Keratinocyte (primary cell): ENCODE results near the gene SMU1. TPM values are rescaled to one million over a fixed set of nuclear protein-coding genes. Genes with fewer than 3 reads are reported as not detected.

Source experiments
- DNase-seq: peaks from one replicate; pipeline ENCODE4 v3.0.0-alpha.2; 2011; ENCODE audit warnings: low read depth, missing footprints, low spot score
- FAIRE-seq: peaks from 2 replicates; lab custom pipeline; 2011; peaks lifted over from hg19 to GRCh38; lab: Jason Lieb, UNC
- H2AFZ ChIP-seq: 2 replicates; pipeline ENCODE4 v1.6.0; 2012; ENCODE audit warnings: low read length, control low read depth, inconsistent platforms; ENCODE audit not compliant: control insufficient read depth
- H3K27ac ChIP-seq: 2 replicates; pipeline ENCODE4 v1.5.1; 2011; ENCODE audit warnings: low read length; ENCODE audit not compliant: control insufficient read depth, insufficient read depth
- H3K27me3 ChIP-seq: 3 replicates; pipeline ENCODE4 v1.6.0; 2011; ENCODE audit warnings: low read length; ENCODE audit not compliant: control insufficient read depth, insufficient read depth; ENCODE audit errors: extremely low read depth
- H3K36me3 ChIP-seq, 2 experiments: 2 replicates in 1 of 2; 3 replicates in 1 of 2; pipeline ENCODE4 v1.5.1; 2011; ENCODE audit warnings: low read length in 2 of 2, mild to moderate bottlenecking in 1 of 2; ENCODE audit not compliant: control insufficient read depth in 2 of 2, insufficient read depth in 2 of 2; ENCODE audit errors: extremely low read depth in 1 of 2
- H3K4me1 ChIP-seq: 3 replicates; pipeline ENCODE4 v1.5.1; 2011; ENCODE audit warnings: low read length; ENCODE audit not compliant: control insufficient read depth, insufficient read depth; ENCODE audit errors: extremely low read depth
- H3K4me2 ChIP-seq: 3 replicates; pipeline ENCODE4 v1.6.0; 2011; ENCODE audit warnings: low read depth, low read length; ENCODE audit not compliant: control insufficient read depth, insufficient read depth; ENCODE audit errors: extremely low read depth
- H3K4me3 ChIP-seq, 3 experiments: fragments of 200-600 bp in 1 of 3; sonication (generic) in 1 of 3; 2 replicates in 2 of 3; 3 replicates in 1 of 3; pipeline ENCODE4 v1.5.1; 2011 to 2016; ENCODE audit warnings: low read length in 3 of 3, mild to moderate bottlenecking in 3 of 3, control low read depth in 2 of 3, inconsistent platforms in 1 of 3, low read depth in 1 of 3, mixed read lengths in 1 of 3, mixed run types in 1 of 3, moderate library complexity in 1 of 3; ENCODE audit not compliant: control insufficient read depth in 2 of 3, insufficient read depth in 2 of 3; ENCODE audit errors: extremely low read depth in 1 of 3
- H3K79me2 ChIP-seq: 2 replicates; pipeline ENCODE4 v1.6.0; 2012; ENCODE audit warnings: low read length; ENCODE audit not compliant: control insufficient read depth, insufficient read depth
- H3K9ac ChIP-seq: 3 replicates; pipeline ENCODE4 v1.6.0; 2011; ENCODE audit warnings: low read length; ENCODE audit not compliant: control insufficient read depth, insufficient read depth; ENCODE audit errors: extremely low read depth
- H3K9me1 ChIP-seq: 3 replicates; pipeline ENCODE4 v1.6.0; 2011; ENCODE audit warnings: low read length; ENCODE audit not compliant: control insufficient read depth, insufficient read depth; ENCODE audit errors: extremely low read depth
- H3K9me3 ChIP-seq: 2 replicates; pipeline ENCODE4 v1.5.1; 2012; ENCODE audit warnings: low read depth, low read length; ENCODE audit not compliant: control insufficient read depth
- H4K20me1 ChIP-seq: 3 replicates; pipeline ENCODE4 v1.6.0; 2011; ENCODE audit warnings: low read length; ENCODE audit not compliant: control insufficient read depth, insufficient read depth; ENCODE audit errors: extremely low read depth
- CTCF ChIP-seq, 3 experiments: IDR thresholded peaks in 1 of 3; conservative IDR thresholded peaks in 1 of 3; optimal IDR thresholded peaks in 1 of 3; 2 replicates in 2 of 3; 3 replicates in 1 of 3; pipeline versions ENCODE3 to v1.5.1; 2011; ENCODE audit warnings: low read length in 3 of 3, mild to moderate bottlenecking in 3 of 3, moderate library complexity in 2 of 3, control low read depth in 1 of 3, inconsistent platforms in 1 of 3; ENCODE audit not compliant: insufficient read depth in 2 of 3; ENCODE audit errors: extremely low read depth in 1 of 3
- EZH2 ChIP-seq: IDR thresholded peaks from one replicate; pipeline ENCODE4 v1.6.1; 2012; ENCODE audit warnings: inconsistent platforms, mild to moderate bottlenecking, low read length, moderate library complexity
- dilution Hi-C: fragments of 300-500 bp; cut with MboI; formaldehyde crosslinking; loops from one replicate; pipeline ENCODE4 v1.7.0; 2020; ENCODE audit warnings: low sequenced_read_pairs; ENCODE audit not compliant: extremely low pct_ligation_motif_present
- polyA plus RNA-seq, 5 experiments: library from polyadenylated mRNA; depleted of rRNA in 3 of 5; stranded (reverse) in 3 of 5; stranded (forward) in 1 of 5; unstranded in 1 of 5; fragments of >200 nt; gene quantifications; 1 replicate in 1 of 5; 2 replicates in 3 of 5; 3 replicates in 1 of 5; pipeline versions ENCODE4 v1.2.1 to v1.2.3, GENCODE V29; 2011 to 2012; ENCODE audit warnings: missing spikeins in 2 of 5, low read depth in 1 of 5, low replicate concordance in 1 of 5

The SMU1 gene
- polyA plus RNA-seq, 1 donor (not counting 4 experiments of a cell fraction or from before 2014, with no cell fraction given) = 20.3 TPM

- Histone ChIP-seq H3K27ac (no peak overlapping the region), H3K9ac (no peak overlapping the region), H3K9me3 (no peaks in the 10 kb centered on the region), H3K36me3 (no peaks in the 10 kb centered on the region), H3K9me1 (no peaks in the 10 kb centered on the region), H3K4me1 (peaks cover 14% of the 10 kb centered on the region), H3K27me3 (no peaks in the 10 kb centered on the region), H3K4me2 (no peak overlapping the region), H3K4me3 (no peak overlapping the region), H2AFZ (no peak overlapping the region), H3K79me2 (no peaks in the 10 kb centered on the region), H4K20me1 (no peaks in the 10 kb centered on the region)
- DNase-seq = no peak
- no peak for TF ChIP-seq EZH2
- TF ChIP-seq CTCF (optimal IDR thresholded peaks at IDR 0.05 in 1 of 3, IDR thresholded peaks at IDR 0.05 in 1 of 3, conservative IDR thresholded peaks at IDR 0.05 in 1 of 3; ENCODE audit: extremely low read depth in 1 of 3, insufficient read depth in 2 of 3, low read length in 3 of 3) = no peak
- no peak for FAIRE-seq
- dilution Hi-C loops = no loop called here
Observed at GRCh38 chr9:33099754-33100153, 23.3 kb upstream of the SMU1 start.

- no peak overlapping the region for H3K4me3 ChIP-seq
- H3K36me3 ChIP-seq = no peaks in the 10 kb centered on the region
- no peaks in the 10 kb centered on the region for H3K79me2 ChIP-seq
- dilution Hi-C loops = no loop called here
- no peaks in the 10 kb centered on the region for H3K9me3 ChIP-seq
- no peak for DNase-seq
- peaks cover 11% of the 10 kb centered on the region for H3K4me1 ChIP-seq
- H2AFZ ChIP-seq = no peak overlapping the region
- H3K9ac ChIP-seq = no peak overlapping the region
- no peaks in the 10 kb centered on the region for H3K27me3 ChIP-seq
- no peak overlapping the region for H3K4me2 ChIP-seq
- H3K27ac ChIP-seq = no peak overlapping the region
- TF ChIP-seq EZH2 (no peak), CTCF (optimal IDR thresholded peaks at IDR 0.05 in 1 of 3, IDR thresholded peaks at IDR 0.05 in 1 of 3, conservative IDR thresholded peaks at IDR 0.05 in 1 of 3; ENCODE audit: extremely low read depth in 1 of 3, insufficient read depth in 2 of 3, low read length in 3 of 3) (no peak)
- no peaks in the 10 kb centered on the region for H4K20me1 ChIP-seq
- no peak for FAIRE-seq
- H3K9me1 ChIP-seq = no peaks in the 10 kb centered on the region
Observed at GRCh38 chr9:33097192-33097591, 20.7 kb upstream of the SMU1 start.
